Neural progenitor cell (in vitro differentiated cells): ENCODE data around the gene HMOX1. TPM values are rescaled to one million over a fixed set of nuclear protein-coding genes. Genes with fewer than 3 reads are reported as not detected.

ENCODE experiments used
- DNase-seq: peaks from one replicate; pipeline ENCODE4 v3.0.0-alpha.2; 2016; ENCODE audit warnings: low spot score
- H2AFZ ChIP-seq: fragments of 200-600 bp; sonication (generic); replicated peaks from 2 replicates; pipeline ENCODE4 v1.6.1; 2016; ENCODE audit warnings: antibody characterized with exemption
- H3F3A ChIP-seq: fragments of 200-600 bp; sonication (generic); 2 replicates; pipeline ENCODE4 v1.6.1; 2016; ENCODE audit warnings: antibody characterized with exemption, low read depth
- H3K27ac ChIP-seq: fragments of 200-600 bp; sonication (generic); 2 replicates; pipeline ENCODE4 v1.5.1; 2016; ENCODE audit warnings: mild to moderate bottlenecking
- H3K27me3 ChIP-seq: fragments of 200-600 bp; sonication (generic); 2 replicates; pipeline ENCODE4 v1.6.1; 2016; ENCODE audit warnings: mild to moderate bottlenecking, moderate library complexity
- H3K36me3 ChIP-seq: fragments of 200-600 bp; sonication (generic); 2 replicates; pipeline ENCODE4 v1.5.1; 2016
- H3K4me1 ChIP-seq: fragments of 200-600 bp; sonication (generic); 2 replicates; pipeline ENCODE4 v1.6.1; 2016; ENCODE audit warnings: mixed run types
- H3K4me2 ChIP-seq: fragments of 200-600 bp; sonication (generic); 2 replicates; pipeline ENCODE4 v1.6.1; 2016
- H3K4me3 ChIP-seq: fragments of 200-600 bp; sonication (generic); 2 replicates; pipeline ENCODE4 v1.5.1; 2016
- H3K79me2 ChIP-seq: fragments of 200-600 bp; sonication (generic); 2 replicates; pipeline ENCODE4 v1.6.1; 2016; ENCODE audit warnings: low read depth
- H3K9ac ChIP-seq: fragments of 200-600 bp; sonication (generic); 2 replicates; pipeline ENCODE4 v1.6.1; 2016
- H3K9me3 ChIP-seq: fragments of 200-600 bp; sonication (generic); 2 replicates; pipeline ENCODE4 v1.5.1; 2016; ENCODE audit warnings: low read depth
- H4K20me1 ChIP-seq: fragments of 200-600 bp; sonication (generic); 2 replicates; pipeline ENCODE4 v1.6.1; 2016; ENCODE audit warnings: low read depth
- H3K27ac Mint-ChIP-seq: 3 replicates; pipeline ENCODE4 v1.8.0; 2021; ENCODE audit warnings: mixed read lengths
- H3K27me3 Mint-ChIP-seq: 2 replicates; pipeline ENCODE4 v1.8.0; 2022; ENCODE audit warnings: low read depth, mild to moderate bottlenecking, inconsistent platforms, moderate library complexity, mixed read lengths; ENCODE audit not compliant: insufficient read depth
- H3K36me3 Mint-ChIP-seq: 3 replicates; pipeline ENCODE4 v1.8.0; 2021; ENCODE audit warnings: mixed read lengths
- H3K4me1 Mint-ChIP-seq: 3 replicates; pipeline ENCODE4 v1.8.0; 2021; ENCODE audit warnings: mixed read lengths
- H3K4me3 Mint-ChIP-seq: 3 replicates; pipeline ENCODE4 v1.8.0; 2021; ENCODE audit warnings: mild to moderate bottlenecking, moderate library complexity, mixed read lengths
- H3K9me3 Mint-ChIP-seq: 3 replicates; pipeline ENCODE4 v1.8.0; 2020; ENCODE audit warnings: mixed read lengths
- EZH2 ChIP-seq: fragments of 200-600 bp; sonication (generic); IDR thresholded peaks from 2 replicates; pipeline ENCODE4 v1.6.1; 2017; ENCODE audit warnings: antibody characterized with exemption, mild to moderate bottlenecking, moderate library complexity
- EZH2phosphoT487 ChIP-seq: fragments of 200-600 bp; sonication (generic); IDR thresholded peaks from 2 replicates; pipeline ENCODE4 v1.6.1; 2017; ENCODE audit warnings: antibody characterized with exemption
- total RNA-seq: library from RNA; depleted of rRNA; stranded (reverse); fragments of >200 nt; gene quantifications from 2 replicates; pipeline ENCODE4 v1.2.3, GENCODE V29; 2015; ENCODE audit warnings: low replicate concordance
- TF ChIP-seq, protein P1 (sequence below): fragments of 200-600 bp; sonication (generic); IDR thresholded peaks from 2 replicates; pipeline ENCODE4 v1.5.1; 2017; ENCODE audit warnings: antibody characterized with exemption, mild to moderate bottlenecking

The HMOX1 gene
- total RNA-seq, 1 donor from 2014 or later: 2.4 TPM

DNA sequence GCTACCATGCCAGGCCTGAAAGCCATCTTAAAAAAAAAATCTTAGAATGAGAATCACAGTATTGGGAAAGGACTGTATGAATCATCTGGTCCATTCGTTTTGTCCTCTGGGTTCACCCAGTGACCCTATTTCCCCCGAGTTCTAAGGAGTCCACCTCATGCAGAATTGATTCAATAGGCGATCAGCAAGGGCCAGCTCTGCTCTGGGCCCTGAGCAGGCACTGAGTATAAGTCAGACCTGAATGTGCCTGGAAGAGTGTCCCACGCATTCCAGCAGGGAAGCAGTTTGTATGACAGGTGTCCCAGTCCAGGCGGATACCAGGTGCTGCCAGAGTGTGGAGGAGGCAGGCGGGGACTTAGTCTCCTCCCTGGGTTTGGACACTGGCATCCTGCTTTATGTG is 883 bp upstream of the HMOX1 start:
- Mint-ChIP-seq H3K27me3 (peaks cover 27% of the 10 kb centered on the region), H3K4me3 (peak overlapping the region; percentile 74), H3K9me3 (no peaks in the 10 kb centered on the region), H3K4me1 (peaks cover 41% of the 10 kb centered on the region), H3K36me3 (no peaks in the 10 kb centered on the region), H3K27ac (no peak overlapping the region)
- H3F3A ChIP-seq: peaks cover 52% of the 10 kb centered on the region
- H3K27ac ChIP-seq: no peak overlapping the region
- no peak overlapping the region for H2AFZ ChIP-seq
- no peaks in the 10 kb centered on the region for H3K79me2 ChIP-seq
- no peak for DNase-seq
- no peak overlapping the region for H3K4me3 ChIP-seq
- TF ChIP-seq EZH2 (no peak), EZH2phosphoT487 (no peak)
- TF ChIP-seq, protein P1, sequence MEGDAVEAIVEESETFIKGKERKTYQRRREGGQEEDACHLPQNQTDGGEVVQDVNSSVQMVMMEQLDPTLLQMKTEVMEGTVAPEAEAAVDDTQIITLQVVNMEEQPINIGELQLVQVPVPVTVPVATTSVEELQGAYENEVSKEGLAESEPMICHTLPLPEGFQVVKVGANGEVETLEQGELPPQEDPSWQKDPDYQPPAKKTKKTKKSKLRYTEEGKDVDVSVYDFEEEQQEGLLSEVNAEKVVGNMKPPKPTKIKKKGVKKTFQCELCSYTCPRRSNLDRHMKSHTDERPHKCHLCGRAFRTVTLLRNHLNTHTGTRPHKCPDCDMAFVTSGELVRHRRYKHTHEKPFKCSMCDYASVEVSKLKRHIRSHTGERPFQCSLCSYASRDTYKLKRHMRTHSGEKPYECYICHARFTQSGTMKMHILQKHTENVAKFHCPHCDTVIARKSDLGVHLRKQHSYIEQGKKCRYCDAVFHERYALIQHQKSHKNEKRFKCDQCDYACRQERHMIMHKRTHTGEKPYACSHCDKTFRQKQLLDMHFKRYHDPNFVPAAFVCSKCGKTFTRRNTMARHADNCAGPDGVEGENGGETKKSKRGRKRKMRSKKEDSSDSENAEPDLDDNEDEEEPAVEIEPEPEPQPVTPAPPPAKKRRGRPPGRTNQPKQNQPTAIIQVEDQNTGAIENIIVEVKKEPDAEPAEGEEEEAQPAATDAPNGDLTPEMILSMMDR: no peak
- H4K20me1 ChIP-seq: no peaks in the 10 kb centered on the region
- H3K9ac ChIP-seq: no peak overlapping the region
- peaks cover 12% of the 10 kb centered on the region for H3K27me3 ChIP-seq
- H3K4me1 ChIP-seq: peaks cover 35% of the 10 kb centered on the region
- H3K9me3 ChIP-seq: no peaks in the 10 kb centered on the region
- H3K36me3 ChIP-seq: no peaks in the 10 kb centered on the region
- no peak overlapping the region for H3K4me2 ChIP-seq

DNA sequence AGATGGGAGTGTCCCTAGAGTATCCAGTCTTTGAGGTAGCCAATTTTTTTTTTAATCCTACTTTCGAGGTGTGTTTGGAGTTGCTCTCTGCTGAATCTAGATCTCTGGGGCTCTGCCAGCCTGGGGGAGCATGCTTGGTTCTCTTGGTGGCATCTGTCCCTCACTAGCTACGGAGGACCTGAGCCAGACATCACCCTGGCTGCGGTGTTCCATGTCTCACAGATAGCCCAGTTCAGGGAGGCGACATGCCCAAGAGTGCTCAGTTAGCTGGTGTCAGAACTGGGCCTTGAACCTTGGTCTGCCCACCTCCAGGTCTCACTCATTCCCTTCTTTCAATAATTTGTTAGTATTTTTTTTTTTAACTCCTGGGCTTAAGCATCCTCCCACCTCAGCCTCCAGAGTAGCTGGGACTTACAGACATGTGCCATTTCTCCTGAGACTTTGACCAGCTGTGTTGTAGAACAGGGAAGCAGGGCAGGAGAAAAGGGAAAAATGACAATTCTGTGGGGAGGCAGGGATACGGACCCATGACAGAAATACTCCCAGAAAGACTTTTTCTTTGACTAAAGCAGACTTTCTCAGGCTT is 621 bp downstream of the HMOX1 start:
- H3K27ac Mint-ChIP-seq: no peak overlapping the region
- no peaks in the 10 kb centered on the region for H3K36me3 ChIP-seq
- H3F3A ChIP-seq: peaks cover 48% of the 10 kb centered on the region
- H3K27ac ChIP-seq: no peak overlapping the region
- peak overlapping the region; percentile 81 for H3K4me2 ChIP-seq
- no peaks in the 10 kb centered on the region for H4K20me1 ChIP-seq
- H3K27me3 Mint-ChIP-seq: peaks cover 28% of the 10 kb centered on the region
- peak overlapping the region; percentile 41 for H3K4me3 ChIP-seq
- peaks cover 25% of the 10 kb centered on the region for H3K4me1 ChIP-seq
- peaks cover 40% of the 10 kb centered on the region for H3K4me1 Mint-ChIP-seq
- no peaks in the 10 kb centered on the region for H3K9me3 ChIP-seq
- no peaks in the 10 kb centered on the region for H3K79me2 ChIP-seq
- H2AFZ ChIP-seq: peak overlapping the region; percentile 87
- TF ChIP-seq EZH2 (no peak), EZH2phosphoT487 (no peak)
- TF ChIP-seq, protein P1: no peak
- H3K27me3 ChIP-seq: peaks cover 12% of the 10 kb centered on the region
- H3K36me3 Mint-ChIP-seq: no peaks in the 10 kb centered on the region
- DNase-seq: no peak
- H3K9me3 Mint-ChIP-seq: no peaks in the 10 kb centered on the region
- H3K4me3 Mint-ChIP-seq: peak overlapping the region; percentile 74
- no peak overlapping the region for H3K9ac ChIP-seq

DNA sequence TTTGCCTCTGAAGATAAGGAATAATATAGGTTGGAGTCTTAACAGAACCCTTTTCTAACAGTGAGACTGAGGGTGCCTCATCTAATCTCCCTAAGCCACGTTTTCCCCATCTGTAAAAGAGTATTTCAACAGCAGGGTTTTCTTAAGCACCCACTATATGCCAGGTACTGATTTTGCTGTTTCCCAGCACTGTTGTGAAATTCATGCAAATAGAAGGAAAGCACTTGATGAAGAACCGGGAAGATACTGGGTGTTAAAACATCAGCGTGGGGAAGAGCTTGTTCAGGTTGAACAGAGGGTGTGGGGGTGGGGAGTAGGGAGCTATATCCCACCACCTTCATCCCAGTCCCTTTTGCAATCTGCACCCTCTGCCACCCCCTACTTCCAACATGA is 2.8 kb downstream of the HMOX1 start:
- H4K20me1 ChIP-seq: no peaks in the 10 kb centered on the region
- Mint-ChIP-seq H3K4me1 (peaks cover 24% of the 10 kb centered on the region), H3K4me3 (no peak overlapping the region), H3K9me3 (no peaks in the 10 kb centered on the region), H3K27ac (no peak overlapping the region), H3K27me3 (peaks cover 26% of the 10 kb centered on the region), H3K36me3 (no peaks in the 10 kb centered on the region)
- H3K4me2 ChIP-seq: no peak overlapping the region
- no peak for DNase-seq
- peaks cover 12% of the 10 kb centered on the region for H3K27me3 ChIP-seq
- H3F3A ChIP-seq: peaks cover 38% of the 10 kb centered on the region
- no peaks in the 10 kb centered on the region for H3K36me3 ChIP-seq
- H3K4me1 ChIP-seq: peaks cover 16% of the 10 kb centered on the region
- H3K27ac ChIP-seq: no peak overlapping the region
- H3K79me2 ChIP-seq: no peaks in the 10 kb centered on the region
- H2AFZ ChIP-seq: no peak overlapping the region
- TF ChIP-seq EZH2 (no peak), EZH2phosphoT487 (no peak)
- TF ChIP-seq, protein P1: no peak
- no peak overlapping the region for H3K4me3 ChIP-seq
- no peaks in the 10 kb centered on the region for H3K9me3 ChIP-seq
- no peak overlapping the region for H3K9ac ChIP-seq
